ENCODE data around the gene CIITA.
"Not testable (repeated sequence)": the region's sequence is repeated elsewhere in the genome, so short reads cannot be mapped to it uniquely, and the experiment has no call there.

Gene CIITA, protein sequence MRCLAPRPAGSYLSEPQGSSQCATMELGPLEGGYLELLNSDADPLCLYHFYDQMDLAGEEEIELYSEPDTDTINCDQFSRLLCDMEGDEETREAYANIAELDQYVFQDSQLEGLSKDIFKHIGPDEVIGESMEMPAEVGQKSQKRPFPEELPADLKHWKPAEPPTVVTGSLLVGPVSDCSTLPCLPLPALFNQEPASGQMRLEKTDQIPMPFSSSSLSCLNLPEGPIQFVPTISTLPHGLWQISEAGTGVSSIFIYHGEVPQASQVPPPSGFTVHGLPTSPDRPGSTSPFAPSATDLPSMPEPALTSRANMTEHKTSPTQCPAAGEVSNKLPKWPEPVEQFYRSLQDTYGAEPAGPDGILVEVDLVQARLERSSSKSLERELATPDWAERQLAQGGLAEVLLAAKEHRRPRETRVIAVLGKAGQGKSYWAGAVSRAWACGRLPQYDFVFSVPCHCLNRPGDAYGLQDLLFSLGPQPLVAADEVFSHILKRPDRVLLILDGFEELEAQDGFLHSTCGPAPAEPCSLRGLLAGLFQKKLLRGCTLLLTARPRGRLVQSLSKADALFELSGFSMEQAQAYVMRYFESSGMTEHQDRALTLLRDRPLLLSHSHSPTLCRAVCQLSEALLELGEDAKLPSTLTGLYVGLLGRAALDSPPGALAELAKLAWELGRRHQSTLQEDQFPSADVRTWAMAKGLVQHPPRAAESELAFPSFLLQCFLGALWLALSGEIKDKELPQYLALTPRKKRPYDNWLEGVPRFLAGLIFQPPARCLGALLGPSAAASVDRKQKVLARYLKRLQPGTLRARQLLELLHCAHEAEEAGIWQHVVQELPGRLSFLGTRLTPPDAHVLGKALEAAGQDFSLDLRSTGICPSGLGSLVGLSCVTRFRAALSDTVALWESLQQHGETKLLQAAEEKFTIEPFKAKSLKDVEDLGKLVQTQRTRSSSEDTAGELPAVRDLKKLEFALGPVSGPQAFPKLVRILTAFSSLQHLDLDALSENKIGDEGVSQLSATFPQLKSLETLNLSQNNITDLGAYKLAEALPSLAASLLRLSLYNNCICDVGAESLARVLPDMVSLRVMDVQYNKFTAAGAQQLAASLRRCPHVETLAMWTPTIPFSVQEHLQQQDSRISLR

DNA sequence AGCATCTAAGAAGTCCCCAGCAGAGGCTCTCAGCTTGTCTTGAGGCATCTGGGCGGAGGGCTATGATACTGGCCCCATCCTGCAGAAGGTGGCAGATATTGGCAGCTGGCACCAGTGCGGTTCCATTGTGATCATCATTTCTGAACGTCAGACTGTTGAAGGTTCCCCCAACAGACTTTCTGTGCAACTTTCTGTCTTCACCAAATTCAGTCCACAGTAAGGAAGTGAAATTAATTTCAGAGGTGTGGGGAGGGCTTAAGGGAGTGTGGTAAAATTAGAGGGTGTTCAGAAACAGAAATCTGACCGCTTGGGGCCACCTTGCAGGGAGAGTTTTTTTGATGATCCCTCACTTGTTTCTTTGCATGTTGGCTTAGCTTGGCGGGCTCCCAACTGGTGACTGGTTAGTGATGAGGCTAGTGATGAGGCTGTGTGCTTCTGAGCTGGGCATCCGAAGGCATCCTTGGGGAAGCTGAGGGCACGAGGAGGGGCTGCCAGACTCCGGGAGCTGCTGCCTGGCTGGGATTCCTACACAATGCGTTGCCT, at the start of gene CIITA:
Gene CIITA, plus strand, starts transcription at position 404 of the 543 bp plus-strand sequence. Its CDS starts 129 bp downstream, at position 533.
- peak; percentile 94 for DNase-seq

DNA sequence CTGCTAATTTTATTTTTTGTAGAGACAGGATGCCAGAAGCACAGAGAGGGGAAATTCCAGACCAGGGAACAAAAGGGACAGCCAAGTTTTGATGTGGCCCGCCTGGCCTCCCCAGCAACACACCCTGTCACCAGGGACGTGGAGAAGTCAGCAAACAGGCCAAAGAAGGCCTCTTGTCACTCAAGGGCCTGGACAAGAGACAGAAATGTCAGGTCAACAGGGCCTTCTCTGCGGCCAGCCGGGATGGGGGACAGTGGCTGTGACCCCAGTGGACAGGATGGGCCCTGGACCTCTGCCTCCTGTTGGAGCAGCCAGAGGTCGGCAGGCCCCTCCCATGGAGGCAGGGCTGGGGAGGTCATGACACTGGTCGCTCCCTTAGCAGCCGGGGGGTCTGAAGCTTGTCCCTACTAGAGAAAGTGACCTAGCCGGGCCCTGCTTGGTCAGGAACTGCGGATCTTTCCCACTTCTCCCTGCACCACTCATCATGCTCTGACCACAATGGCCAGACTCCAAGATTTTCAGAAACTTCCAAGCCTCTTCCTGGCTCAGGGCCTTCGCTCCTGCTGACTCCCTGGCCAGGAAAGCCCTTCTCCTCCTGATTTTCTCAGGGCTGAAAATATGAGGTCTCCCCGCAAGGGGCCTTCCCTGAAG, 49.2 kb upstream of the CIITA start:
- no peak for DNase-seq

DNA sequence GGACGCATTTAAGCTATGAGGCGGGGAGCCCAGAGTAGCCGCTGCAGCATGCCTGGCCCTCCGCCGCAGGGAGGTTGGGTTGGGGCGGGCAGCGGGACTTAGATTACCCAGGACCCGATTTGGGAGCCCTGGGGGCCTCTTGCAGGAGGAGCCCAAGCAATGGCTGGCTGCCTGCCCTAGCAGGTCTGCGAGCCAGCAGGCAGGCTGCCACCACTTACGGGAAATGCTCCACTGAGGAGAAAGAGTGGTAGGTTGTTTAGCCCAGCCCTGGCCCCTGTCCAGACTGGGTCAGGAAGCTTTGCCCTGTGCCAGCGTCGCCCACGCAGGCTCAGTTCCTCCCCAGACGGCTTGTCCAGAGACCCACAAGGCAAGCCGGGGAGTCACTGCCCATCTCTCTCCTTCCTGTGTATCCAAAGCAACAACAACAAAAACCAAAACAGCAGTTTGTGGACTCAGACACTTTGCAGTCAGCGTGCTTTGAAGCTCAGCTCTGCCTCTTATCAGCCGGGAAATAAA, 48.1 kb upstream of the CIITA start:
- DNase-seq: no peak

DNA sequence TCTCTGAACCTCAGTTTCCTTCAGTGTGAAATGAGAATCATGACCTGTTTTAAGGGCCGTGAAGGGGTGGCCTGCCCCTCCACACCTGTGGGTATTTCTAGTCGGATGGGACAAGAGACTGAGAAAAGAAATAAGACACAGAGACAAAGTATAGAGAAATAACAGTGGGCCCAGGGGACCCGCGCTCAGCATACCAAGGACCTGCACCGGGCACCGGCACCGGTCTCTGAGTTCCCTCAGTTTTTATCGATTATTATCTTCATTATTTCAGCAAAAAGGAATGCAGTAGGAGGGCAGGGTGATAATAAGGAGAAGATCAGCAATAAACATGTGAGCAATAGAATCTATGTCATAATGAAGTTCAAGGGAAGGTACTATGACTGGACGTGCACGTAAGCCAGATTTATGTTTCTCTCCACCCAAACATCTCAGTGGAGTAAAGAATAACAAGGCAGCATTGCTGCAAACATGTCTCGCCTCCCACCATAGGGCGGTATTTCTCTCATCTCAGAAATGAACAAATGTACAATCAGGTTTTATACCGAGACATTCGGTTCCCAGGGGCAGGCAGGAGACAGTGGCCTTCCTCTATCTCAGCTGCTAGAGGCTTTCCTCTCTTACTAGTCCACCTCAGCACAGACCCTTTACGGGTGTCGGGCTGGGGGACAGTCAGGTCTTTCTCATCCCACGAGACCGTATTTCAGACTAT, 47.5 kb upstream of the CIITA start:
- DNase-seq: not testable (repeated sequence)

DNA sequence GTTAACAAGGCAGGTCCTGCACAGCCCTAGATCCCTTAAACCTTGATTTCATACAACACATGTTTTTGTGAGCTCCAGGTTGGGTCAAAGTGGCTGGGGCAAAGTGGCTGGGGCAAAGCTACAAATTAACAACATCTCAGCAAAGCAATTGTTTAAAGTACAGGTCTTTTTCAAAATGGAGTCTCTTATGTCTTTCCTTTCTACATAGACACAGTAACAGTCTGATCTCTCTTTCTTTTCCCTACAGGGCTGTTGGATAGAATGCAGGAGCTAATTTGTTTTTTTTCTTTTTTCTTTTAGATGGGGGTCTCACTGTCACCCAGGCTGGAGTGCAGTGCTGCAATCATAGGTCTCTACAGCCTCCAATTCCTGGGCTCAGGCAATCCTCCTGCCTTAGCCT, 46.8 kb upstream of the CIITA start:
- not testable (repeated sequence) for DNase-seq

DNA sequence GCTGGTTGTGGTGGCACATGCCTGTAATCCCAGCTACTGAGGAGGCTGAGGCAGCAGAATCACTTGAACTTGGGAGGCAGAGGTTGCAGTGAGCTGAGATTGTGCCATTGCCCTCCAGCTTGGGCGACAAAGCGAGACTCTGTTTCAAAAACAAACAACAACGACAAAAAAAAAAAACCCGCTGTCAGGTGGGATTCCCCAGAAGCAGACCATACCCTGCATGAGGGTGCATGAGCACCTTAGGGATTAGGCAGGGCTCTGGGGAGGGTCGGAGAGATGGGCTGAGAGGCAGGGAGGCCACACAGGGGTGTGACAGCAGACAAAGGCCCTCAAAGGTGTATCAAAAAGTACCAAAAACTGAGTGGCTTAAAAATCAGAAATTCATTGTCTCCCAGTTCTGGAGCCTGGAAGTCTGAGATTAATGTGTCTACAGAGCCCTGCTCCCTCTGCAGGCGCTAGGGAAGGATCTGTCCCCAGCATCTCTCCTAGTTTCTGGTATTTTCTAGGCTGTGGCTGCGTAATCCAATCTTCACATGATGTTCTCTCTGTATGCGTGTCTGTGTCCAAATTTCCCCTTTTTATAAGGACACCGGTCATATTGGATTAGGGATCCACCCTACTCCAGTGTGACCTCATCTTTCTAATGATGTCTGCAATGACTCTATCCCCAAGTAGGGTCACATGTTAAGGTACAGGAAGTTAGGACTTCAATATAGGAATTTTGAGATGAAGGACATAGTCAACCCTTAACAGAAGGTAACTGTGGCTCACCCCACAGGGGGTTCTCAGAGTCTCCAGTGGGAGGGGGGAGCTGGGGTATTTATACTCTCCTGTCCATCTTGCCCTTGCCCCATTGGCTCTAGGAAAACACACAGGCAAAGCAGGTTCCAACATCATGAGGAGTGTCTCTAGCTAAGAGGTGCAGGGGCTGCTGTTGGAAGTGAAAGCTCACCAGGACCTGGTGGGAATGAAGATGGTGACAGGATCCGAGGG, 44.8 kb upstream of the CIITA start:
- DNase-seq: no peak

DNA sequence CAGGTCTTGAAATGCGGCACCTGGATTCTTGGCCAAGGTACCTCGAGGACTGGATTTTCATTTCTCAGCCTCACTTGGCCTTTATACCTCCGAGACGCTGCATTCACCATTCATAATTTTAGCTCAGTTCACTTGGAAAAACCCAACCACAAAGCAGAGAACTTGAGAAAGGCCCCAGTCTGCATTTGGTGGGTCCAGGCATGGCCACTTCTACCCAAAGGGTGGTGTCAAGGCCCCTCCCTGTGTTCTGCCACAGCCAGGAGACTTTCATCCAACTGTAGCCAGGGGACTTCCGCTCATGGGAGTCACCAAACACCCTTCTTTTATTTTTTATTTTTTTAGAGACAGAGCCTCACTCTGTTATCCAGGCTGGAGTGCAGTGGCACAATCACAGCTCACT, 43.7 kb upstream of the CIITA start:
- DNase-seq: no peak

DNA sequence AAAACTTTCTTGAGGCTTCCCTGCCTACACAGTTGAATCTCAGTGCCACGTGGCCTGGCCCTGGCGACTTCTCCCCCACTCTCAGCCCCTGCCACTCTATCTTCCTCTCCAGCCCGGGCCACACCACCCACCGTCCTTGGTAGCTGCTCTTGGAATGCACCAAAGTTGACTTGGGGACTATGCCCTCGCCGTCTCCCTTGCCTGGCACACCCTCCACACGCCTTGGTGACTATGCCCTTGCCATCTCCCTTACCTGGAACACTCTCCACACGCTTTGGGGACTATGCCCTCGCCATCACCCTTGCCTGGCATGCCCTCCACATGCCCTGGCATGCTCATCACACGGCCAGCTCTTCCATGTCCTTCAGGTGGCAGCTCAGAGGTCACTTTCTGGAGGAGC, 42.9 kb upstream of the CIITA start:
- DNase-seq: no peak

DNA sequence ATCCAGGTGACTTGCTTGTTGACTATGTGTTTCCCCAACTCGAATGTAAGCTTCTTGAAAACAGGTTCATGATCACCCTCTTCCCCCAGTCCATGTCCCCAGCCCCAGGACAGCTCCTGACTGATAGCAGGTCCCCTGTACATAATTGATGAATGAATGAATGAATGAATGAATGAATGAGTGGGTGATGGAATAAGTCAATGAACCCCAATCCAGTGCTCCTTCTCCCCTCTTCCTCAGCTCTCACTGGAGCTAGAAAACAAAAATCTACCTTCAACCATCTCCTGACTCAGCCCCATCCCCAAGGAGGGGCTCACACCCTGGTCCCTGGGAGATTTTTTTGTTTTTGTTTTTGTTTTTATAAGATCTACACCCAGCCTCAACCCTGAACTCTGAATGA, 42.2 kb upstream of the CIITA start:
- no peak for DNase-seq

DNA sequence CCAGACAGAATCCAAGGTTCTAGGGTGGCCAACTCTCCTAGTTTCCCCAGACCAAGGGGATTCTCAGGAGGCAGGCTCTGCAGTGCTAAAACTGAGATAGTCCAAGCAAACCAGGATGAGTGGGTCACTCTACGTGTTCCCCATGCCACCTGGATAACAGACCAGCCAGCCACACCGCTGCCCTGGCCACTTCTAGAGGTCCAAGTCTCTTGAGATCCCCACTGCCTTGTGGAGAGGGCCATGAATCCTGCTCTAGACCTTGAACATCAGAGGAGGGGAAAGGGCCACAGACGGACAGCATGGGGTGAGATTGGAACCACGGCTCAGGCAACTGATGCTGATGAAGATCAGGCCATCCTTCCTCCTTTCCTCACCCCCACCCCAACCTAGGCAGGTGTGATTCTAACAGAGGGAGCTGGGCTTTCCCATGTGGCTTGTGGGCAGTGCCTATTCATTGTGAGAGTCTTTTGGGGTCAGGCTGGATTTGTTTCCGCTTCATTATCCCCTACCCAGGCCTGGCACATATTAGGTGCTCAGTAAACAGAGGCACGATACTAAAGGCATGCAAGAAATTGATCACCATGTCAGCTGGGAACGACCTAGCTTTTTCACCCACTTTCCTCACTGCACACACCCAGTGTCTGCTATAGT, 41.6 kb upstream of the CIITA start:
- DNase-seq: peak; percentile 89

DNA sequence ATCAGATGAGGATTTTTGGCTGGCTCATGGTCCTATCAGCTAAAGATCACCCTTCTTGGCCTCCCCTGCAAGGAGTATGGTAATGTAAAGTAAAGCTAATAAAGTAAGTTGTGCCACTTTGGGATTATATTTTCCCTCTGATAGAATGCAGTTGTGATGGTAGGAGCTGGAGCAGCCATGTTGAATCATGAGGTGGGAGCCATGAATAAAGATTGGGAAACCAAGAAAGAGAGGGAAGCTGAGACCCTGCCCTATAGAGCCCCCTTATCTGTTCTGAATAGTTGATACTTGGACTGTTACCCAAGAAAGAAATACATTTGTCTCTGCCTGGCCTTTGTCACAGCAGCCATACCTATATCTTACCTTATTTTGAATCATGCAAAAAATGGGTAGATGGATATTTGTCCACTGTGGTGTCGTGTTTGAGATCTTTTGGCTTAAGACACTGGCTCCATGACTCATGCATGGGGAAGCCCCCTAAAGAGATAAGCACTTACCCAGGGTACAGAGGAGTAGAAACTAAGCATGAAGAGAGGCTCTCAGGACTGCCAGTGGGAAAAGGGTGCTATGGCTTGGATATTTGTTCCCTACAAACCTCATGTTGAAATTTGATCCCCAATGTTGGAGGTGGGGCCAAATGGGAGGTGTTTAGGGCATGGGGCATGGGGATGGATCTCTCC, 40.7 kb upstream of the CIITA start:
- DNase-seq: no peak

DNA sequence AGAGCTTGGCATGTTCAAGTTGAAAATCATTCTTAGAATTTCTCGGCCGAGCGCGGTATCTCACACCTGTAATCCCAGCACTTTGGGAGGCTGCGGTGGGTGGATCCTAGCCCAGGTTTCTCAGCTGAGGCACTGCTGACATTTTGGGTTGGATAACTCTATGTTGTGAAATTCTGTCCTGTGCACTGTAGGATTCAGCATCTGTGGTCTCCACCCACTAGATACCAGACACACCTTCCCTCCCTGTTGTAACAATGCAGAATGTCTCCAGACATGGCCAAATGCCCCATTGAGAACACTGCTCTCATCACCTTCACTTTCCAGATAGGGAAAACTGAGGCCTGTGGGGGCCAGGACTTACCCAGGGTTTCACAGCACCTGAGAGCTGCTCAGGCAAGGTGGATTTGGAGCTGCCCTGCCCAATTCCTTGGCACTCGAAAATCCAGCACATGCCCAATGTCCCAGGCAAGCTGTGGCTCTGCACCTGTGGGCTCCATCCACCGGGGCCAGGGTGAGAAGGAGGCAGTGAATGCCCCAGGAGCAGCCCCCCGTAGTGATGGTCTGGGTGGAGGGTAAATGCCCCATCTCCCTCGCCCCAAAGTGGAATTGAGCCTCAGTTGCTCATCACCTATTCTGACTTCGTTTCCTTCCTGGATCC, 38.3 kb upstream of the CIITA start:
- no peak for DNase-seq

DNA sequence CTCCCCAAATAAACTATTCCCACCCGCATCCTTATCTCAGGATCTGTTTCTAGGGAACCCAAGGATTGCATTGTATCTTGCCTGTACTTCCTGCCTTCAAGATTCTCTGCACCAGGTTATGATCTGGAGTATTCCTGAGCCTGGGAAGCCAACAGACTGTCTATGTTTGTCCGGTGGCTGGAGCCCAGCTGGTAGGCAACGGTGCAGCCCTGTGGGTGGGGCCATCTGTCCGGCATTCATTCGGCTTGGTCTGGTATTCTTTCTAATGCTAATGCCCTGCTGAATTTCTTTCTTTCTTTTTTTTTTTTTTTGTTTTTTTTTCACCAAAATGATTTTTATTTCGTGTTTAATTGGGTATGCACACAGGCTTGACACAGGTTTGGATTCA, 37.7 kb upstream of the CIITA start:
- no peak for DNase-seq

DNA sequence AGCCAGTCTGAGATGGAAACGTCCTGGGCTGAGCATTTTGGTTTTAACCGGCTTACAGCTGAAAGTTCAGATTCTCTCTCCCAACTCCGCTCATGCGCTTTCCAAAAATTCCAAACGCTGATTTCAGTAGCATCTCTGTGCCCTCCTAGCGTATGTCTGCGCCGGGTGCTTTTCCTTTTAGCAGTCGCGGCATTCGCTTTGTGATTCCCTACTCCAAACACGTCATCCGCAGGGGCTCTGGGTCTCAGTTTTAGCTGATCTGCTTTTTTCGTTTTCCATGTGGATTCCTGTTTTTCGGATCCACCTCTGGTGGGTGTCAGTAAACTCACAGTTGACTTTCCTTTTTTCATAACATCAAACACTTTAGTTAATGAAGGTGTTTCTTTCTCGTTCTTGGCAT, 36.3 kb upstream of the CIITA start:
- DNase-seq: no peak

DNA sequence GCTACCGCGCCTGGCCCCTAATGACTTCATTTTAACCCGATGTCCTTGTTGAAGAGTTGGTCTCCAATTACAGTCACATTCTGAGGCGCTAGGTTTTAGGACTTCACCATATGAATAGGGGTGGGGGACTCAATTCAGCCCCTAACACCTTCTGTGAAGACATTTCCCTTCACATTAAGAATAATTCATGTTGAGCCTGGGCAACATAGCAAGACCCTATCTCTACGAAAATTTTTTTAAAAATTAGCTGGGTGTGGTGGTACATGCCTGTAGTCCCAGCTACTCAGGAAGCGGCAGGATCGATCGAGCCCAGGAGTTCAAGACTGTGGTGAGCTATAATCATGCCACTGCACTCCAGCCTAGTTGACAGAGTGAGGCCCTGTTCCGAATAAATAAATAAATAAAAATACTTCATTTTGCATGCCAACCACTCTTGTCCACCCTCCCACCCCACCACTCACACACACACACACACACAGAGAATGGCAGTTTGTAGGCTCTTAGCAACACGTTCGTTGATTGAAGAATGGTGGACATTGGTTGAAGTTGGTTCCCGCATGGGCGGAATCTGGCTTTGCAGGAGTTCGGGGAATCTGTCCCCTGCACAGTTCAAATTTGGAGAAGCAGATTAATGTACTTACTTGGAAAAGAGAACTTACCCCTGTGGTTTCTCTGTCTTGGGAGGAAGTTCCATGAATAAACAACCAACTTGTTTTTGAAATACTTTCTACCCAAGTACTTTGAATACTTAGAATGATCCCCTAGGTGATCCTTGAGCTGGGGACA, 30.6 kb upstream of the CIITA start:
- DNase-seq: no peak

DNA sequence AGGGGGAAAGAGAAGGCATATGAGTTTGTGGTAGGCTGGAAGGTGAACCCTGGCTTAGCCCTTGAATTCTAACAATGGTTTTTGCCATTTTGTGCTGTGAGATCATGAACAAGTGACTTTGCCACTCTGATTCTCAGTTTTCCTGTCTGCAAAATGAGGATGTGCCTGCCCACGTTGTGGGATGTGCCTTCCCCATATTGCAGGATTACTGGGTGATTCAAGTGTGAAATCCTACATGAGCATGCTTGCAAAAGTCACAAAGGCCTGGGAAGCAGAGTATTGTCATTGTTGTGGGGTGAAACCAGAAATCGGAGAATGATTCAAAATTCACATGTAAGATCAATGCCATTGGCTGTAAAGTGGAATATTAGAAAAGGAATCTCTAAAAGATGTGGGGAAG, 29.8 kb upstream of the CIITA start:
- no peak for DNase-seq

DNA sequence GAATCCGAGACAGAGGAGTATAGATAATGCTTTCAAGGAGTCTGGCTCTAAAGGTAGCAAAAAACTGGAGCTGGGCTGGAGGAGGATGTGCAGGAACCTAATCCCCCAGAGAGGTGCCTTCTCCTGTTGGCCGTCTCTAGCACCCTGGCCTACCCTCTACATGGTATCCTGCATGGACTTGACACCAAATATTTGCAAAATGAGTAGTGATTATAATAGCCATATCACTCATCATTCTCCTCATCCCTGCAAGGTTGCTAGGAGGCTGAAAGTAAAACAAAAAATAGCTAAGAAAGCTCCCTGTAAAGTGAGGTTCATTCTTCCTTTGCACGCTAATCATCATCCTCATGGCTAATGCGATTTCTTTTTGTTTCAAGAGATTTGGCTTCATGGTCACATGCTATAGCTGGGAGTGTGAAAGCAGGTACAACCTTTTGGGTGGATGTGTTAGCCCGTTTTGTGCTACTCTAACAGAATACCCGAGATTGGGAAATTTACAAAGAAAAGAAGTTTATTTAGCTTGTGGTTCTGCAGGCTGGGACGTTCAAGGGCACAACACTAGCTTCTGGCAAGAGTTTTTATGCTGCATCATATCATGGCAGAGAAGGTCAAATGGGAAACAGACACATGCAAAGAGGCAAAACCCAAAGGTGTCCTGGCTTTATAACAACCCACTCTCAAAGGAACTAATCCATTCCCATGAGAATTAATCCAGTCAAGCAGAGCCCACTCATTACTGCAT, 27.1 kb upstream of the CIITA start:
- no peak for DNase-seq
